Measurements from ENCODE around the gene ANKRD28. TPM values are rescaled to one million over a fixed set of nuclear protein-coding genes. Genes with fewer than 3 reads are reported as not detected.

The ANKRD28 gene
- total RNA-seq, 1 experiment from 2014 or later, result 89.3 TPM

DNA sequence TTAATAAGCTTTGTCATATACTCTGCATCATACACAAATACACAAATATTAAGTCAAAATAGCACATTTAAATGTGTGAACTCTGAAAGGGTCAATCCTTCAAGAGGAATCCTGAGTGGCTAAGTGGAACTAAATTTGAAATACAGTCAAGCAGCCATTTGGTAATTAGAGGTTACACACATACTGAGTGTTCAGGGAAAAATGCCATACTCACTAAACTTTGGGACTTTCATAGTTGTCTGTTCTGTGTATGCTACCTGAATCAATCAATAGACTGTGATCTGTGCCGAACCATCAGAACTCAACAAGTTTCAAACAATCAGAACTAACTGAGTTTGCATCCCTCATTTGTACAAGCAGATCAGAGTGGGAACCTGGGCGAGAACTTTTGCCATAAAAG lies 15.3 kb downstream of the ANKRD28 start:
- POLR2A ChIA-PET, result no interaction called here
- TF ChIP-seq CTCF (IDR thresholded peaks at IDR 0.05) (no peak), TCF7L2 (IDR thresholded peaks at IDR 0.05; ENCODE audit: low read depth, low read length) (no peak), SIN3A (IDR thresholded peaks at IDR 0.05; ENCODE audit: borderline replicate concordance, insufficient read depth, low read depth, low read length) (no peak)
- Histone ChIP-seq H3K9me3 (ENCODE audit: control insufficient read depth, insufficient read depth, low read depth, low read length) (no peaks in the 10 kb centered on the region), H3K36me3 (ENCODE audit: control insufficient read depth, insufficient read depth, low read length) (peaks cover 5% of the 10 kb centered on the region; the same call in 1 of the 2 replicates), H3K4me3 (ENCODE audit: low read depth in 2 of 2, low read length in 2 of 2) (no peak overlapping the region), H3K4me1 (ENCODE audit: control insufficient read depth, insufficient read depth, low read length) (peaks cover 53% of the 10 kb centered on the region), H3K27me3 (ENCODE audit: control insufficient read depth, insufficient read depth, low read length) (no peaks in the 10 kb centered on the region), H3K27ac (ENCODE audit: low read length) (peak overlapping the region; percentile 81)
- ATAC-seq, result no peak
- BruUV-seq (replicated peaks), result no TSS peak
- no peak for DNase-seq (ENCODE audit: low read depth, low spot score)
- in situ Hi-C loops (cut with HindIII; ENCODE audit: low pct_unique_long_range_greater_than_20kb, low sequenced_read_pairs), result no loop called here
- CTCF ChIA-PET, result interaction anchor here (1.0 kb wide), 1 partner anchor 137 kb away, joined by 3 read pairs; no protein-coding TSS in a partner anchor
- intact Hi-C loops (cut with micrococcal nuclease; ENCODE audit: unreplicated experiment), result no loop called here

GRCh38 chr3:15781637-15782402 lies 16.0 kb downstream of the ANKRD28 start:
- Histone ChIP-seq H3K4me3 (ENCODE audit: low read depth in 2 of 2, low read length in 2 of 2) (peak overlapping the region in 1 of 2 experiments; percentile 2; a peak in 1 of 4 replicates), H3K9me3 (ENCODE audit: control insufficient read depth, insufficient read depth, low read depth, low read length) (no peaks in the 10 kb centered on the region), H3K36me3 (ENCODE audit: control insufficient read depth, insufficient read depth, low read length) (peaks cover 5% of the 10 kb centered on the region; the same call in 1 of the 2 replicates), H3K27me3 (ENCODE audit: control insufficient read depth, insufficient read depth, low read length) (no peaks in the 10 kb centered on the region), H3K27ac (ENCODE audit: low read length) (peak overlapping the region; percentile 81), H3K4me1 (ENCODE audit: control insufficient read depth, insufficient read depth, low read length) (peaks cover 54% of the 10 kb centered on the region)
- DNase-seq (ENCODE audit: low read depth, low spot score) (no peak), ATAC-seq (peak; percentile 80; the same call in 1 of the 2 replicates)
- in situ Hi-C loops (cut with HindIII; ENCODE audit: low pct_unique_long_range_greater_than_20kb, low sequenced_read_pairs), result no loop called here
- no TSS peak for BruUV-seq (replicated peaks)
- intact Hi-C loops (cut with micrococcal nuclease; ENCODE audit: unreplicated experiment), result no loop called here
- ChIA-PET CTCF (no interaction called here), POLR2A (interaction anchor here (0.7 kb wide), 1 partner anchor 12 kb away, joined by 3 read pairs; no protein-coding TSS in a partner anchor)
- TF ChIP-seq, protein P1, sequence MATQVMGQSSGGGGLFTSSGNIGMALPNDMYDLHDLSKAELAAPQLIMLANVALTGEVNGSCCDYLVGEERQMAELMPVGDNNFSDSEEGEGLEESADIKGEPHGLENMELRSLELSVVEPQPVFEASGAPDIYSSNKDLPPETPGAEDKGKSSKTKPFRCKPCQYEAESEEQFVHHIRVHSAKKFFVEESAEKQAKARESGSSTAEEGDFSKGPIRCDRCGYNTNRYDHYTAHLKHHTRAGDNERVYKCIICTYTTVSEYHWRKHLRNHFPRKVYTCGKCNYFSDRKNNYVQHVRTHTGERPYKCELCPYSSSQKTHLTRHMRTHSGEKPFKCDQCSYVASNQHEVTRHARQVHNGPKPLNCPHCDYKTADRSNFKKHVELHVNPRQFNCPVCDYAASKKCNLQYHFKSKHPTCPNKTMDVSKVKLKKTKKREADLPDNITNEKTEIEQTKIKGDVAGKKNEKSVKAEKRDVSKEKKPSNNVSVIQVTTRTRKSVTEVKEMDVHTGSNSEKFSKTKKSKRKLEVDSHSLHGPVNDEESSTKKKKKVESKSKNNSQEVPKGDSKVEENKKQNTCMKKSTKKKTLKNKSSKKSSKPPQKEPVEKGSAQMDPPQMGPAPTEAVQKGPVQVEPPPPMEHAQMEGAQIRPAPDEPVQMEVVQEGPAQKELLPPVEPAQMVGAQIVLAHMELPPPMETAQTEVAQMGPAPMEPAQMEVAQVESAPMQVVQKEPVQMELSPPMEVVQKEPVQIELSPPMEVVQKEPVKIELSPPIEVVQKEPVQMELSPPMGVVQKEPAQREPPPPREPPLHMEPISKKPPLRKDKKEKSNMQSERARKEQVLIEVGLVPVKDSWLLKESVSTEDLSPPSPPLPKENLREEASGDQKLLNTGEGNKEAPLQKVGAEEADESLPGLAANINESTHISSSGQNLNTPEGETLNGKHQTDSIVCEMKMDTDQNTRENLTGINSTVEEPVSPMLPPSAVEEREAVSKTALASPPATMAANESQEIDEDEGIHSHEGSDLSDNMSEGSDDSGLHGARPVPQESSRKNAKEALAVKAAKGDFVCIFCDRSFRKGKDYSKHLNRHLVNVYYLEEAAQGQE (IDR thresholded peaks at IDR 0.05; ENCODE audit: insufficient read depth in 1 of 2, low read depth in 2 of 2, low read length in 1 of 2), result no peak
- no peak for TF ChIP-seq SIN3A (IDR thresholded peaks at IDR 0.05; ENCODE audit: borderline replicate concordance, insufficient read depth, low read depth, low read length)
- TF ChIP-seq CTCF (IDR thresholded peaks at IDR 0.05), result no peak
- no peak for TF ChIP-seq POLR2AphosphoS5 (IDR thresholded peaks at IDR 0.05; ENCODE audit: low read depth, low read length)
- TF ChIP-seq TCF7L2 (IDR thresholded peaks at IDR 0.05; ENCODE audit: low read depth, low read length), result no peak
